Mesothelial cell of epicardium (in vitro differentiated cells): ENCODE data around the gene SAP30BP. TPM values are rescaled to one million over a fixed set of nuclear protein-coding genes. Genes with fewer than 3 reads are reported as not detected.

Experiments used
- DNase-seq, 2 experiments: peaks; one replicate each; pipeline ENCODE4 v3.0.0; 2021; ENCODE audit warnings: low spot score in 2 of 2; ENCODE audit not compliant: unreplicated experiment in 2 of 2
- H3K27ac Mint-ChIP-seq: 2 replicates; pipeline ENCODE4 v1.8.0; 2021; ENCODE audit warnings: mixed read lengths
- H3K27me3 Mint-ChIP-seq: 2 replicates; pipeline ENCODE4 v1.8.0; 2021; ENCODE audit warnings: low read depth, mixed read lengths
- H3K36me3 Mint-ChIP-seq: 2 replicates; pipeline ENCODE4 v1.8.0; 2021; ENCODE audit warnings: mixed read lengths
- H3K4me1 Mint-ChIP-seq: 2 replicates; pipeline ENCODE4 v1.8.0; 2021; ENCODE audit warnings: mixed read lengths
- H3K4me3 Mint-ChIP-seq: 2 replicates; pipeline ENCODE4 v1.8.0; 2021; ENCODE audit warnings: mild to moderate bottlenecking, moderate library complexity, mixed read lengths
- H3K9me3 Mint-ChIP-seq: 2 replicates; pipeline ENCODE4 v1.8.0; 2021; ENCODE audit warnings: mixed read lengths
- CTCF ChIP-seq: fragments of 200-600 bp; sonication (generic); IDR thresholded peaks from one replicate; pipeline ENCODE4 v1.5.0; 2021; ENCODE audit warnings: antibody characterized with exemption; ENCODE audit not compliant: unreplicated experiment
- total RNA-seq: library from RNA; stranded (reverse); gene quantifications from 3 replicates; pipeline ENCODE4 v1.2.1, GENCODE V29; 2021

The SAP30BP gene
- total RNA-seq, 1 donor from 2014 or later = 96.0 TPM

- Mint-ChIP-seq H3K27ac (peak overlapping the region; percentile 62), H3K9me3 (no peaks in the 10 kb centered on the region), H3K4me1 (peaks cover 51% of the 10 kb centered on the region), H3K4me3 (no peak overlapping the region), H3K27me3 (no peaks in the 10 kb centered on the region), H3K36me3 (peaks cover 2% of the 10 kb centered on the region)
- no peak for TF ChIP-seq CTCF
- DNase-seq = no peak
Measured at GRCh38 chr17:75691371-75691791, 24.2 kb downstream of the SAP30BP start.

GRCh38 chr17:75691801-75692626 lies 24.9 kb downstream of the SAP30BP start:
- H3K27ac Mint-ChIP-seq = peak overlapping the region; percentile 62
- no peak for DNase-seq
- H3K36me3 Mint-ChIP-seq = peaks cover 2% of the 10 kb centered on the region
- TF ChIP-seq CTCF = no peak
- H3K9me3 Mint-ChIP-seq = no peaks in the 10 kb centered on the region
- no peak overlapping the region for H3K4me3 Mint-ChIP-seq
- peaks cover 49% of the 10 kb centered on the region for H3K4me1 Mint-ChIP-seq
- no peaks in the 10 kb centered on the region for H3K27me3 Mint-ChIP-seq

- Mint-ChIP-seq H3K27ac (peak overlapping the region; percentile 84), H3K4me3 (no peak overlapping the region), H3K36me3 (peaks cover 8% of the 10 kb centered on the region), H3K27me3 (no peaks in the 10 kb centered on the region), H3K9me3 (no peaks in the 10 kb centered on the region), H3K4me1 (peaks cover 44% of the 10 kb centered on the region)
- DNase-seq = no peak
- TF ChIP-seq CTCF = no peak
Measured at GRCh38 chr17:75692976-75693375, 25.8 kb downstream of the SAP30BP start.

DNA sequence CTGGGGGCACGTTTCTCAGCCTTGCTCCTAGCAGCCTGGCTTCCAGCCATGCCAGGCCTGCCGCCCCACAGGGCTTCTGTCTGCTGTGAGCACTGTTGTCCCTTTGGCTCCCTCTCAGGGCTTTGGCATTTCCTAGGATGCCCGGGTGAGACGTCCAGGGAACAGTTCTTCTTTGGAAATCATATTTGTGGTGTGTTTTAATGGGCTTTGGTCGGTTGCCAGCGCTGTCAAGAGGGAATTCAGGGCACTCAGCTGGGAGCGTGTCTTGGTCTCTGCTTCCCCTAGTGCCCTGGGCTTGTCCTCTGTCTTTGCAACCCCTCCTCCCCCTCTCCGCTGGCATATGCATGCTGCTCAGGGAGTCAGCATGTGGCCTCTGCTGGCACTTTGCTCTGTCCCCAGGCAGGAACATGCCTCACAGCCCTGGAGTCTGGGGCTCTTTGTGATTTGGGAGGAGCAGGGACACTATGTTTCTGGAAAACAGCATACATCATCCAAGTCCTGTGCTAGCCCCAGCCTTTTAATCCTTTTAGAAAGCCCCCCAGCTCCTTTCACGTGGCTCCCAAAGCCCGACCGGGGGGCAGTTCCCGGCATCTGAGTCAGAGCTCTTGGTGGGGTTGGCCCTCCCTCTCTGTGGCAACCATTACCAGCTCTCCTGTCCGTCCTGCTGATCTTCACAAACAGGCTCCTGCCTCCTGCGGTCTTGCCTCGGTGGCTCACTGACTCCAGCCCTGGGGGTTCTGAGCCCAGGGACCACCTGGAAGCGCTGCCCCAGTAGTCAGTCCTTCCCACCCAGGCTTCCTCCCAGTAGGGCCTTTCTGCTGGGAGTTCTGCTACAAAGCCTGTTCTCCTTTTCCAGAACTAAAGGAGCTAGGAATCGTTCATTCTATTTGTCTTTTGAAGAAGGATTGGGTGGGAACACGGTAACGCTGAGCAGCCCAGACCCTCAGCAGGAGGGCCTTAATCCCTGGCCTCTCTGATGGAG lies 26.7 kb downstream of the SAP30BP start:
- H3K27ac Mint-ChIP-seq = peak overlapping the region; percentile 84
- no peaks in the 10 kb centered on the region for H3K9me3 Mint-ChIP-seq
- peaks cover 10% of the 10 kb centered on the region for H3K36me3 Mint-ChIP-seq
- peaks cover 36% of the 10 kb centered on the region for H3K4me1 Mint-ChIP-seq
- no peaks in the 10 kb centered on the region for H3K27me3 Mint-ChIP-seq
- TF ChIP-seq CTCF = no peak
- DNase-seq = peak in 1 of 2 experiments; percentile 59
- no peak overlapping the region for H3K4me3 Mint-ChIP-seq

DNA sequence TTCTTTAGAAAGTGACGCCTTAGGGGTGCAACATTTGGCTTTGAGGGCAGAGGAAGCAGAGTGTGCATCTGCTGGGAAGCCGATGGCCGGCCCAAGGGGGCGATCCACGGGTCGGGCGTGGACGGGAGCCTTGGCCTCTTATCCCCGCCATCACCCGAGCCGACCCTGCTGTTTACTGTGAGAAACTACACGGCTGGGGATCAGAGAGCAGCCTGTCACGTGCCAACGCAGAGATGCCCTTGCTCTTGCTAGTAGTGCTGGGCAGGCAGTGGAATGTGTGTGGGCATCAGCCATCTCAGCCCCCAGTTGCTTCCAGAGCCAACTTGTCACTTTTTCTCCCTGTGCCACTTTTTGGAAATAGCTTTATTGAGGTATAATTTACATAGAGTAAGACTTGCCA lies 27.4 kb downstream of the SAP30BP start:
- Mint-ChIP-seq H3K9me3 (no peaks in the 10 kb centered on the region), H3K4me1 (peaks cover 30% of the 10 kb centered on the region), H3K36me3 (peaks cover 12% of the 10 kb centered on the region), H3K27ac (peak overlapping the region; percentile 84), H3K27me3 (no peaks in the 10 kb centered on the region), H3K4me3 (no peak overlapping the region)
- DNase-seq = no peak
- no peak for TF ChIP-seq CTCF
